WTC11 (cell line): Measurements from ENCODE around the gene CYP39A1. TPM values are rescaled to one million over a fixed set of nuclear protein-coding genes. Genes with fewer than 3 reads are reported as not detected.

Experiments used
- ATAC-seq: fragments of 200-7000 bp; cut with Tn5 transposase; 2 replicates; pipeline ENCODE4 v1.10.0; 2021; ENCODE audit warnings: mild to moderate bottlenecking, moderate library complexity
- CTCF ChIA-PET: fragments of 300-600 bp; sonication (Branson Sonifier 250); formaldehyde crosslinking; loops from one replicate; lab custom pipeline; 2021; ENCODE audit warnings: antibody characterized with exemption; lab: Charles Lee
- POLR2A ChIA-PET: fragments of 350-600 bp; sonication (Branson Sonifier 250); formaldehyde crosslinking; loops from one replicate; lab custom pipeline; 2021; ENCODE audit warnings: antibody characterized with exemption; lab: Charles Lee
- DNase-seq: peaks from one replicate; pipeline ENCODE4 v3.0.0; 2021; ENCODE audit warnings: low spot score
- H3K27ac Mint-ChIP-seq: 2 replicates; pipeline ENCODE4 v1.8.0; 2021; ENCODE audit warnings: mixed read lengths
- H3K27me3 Mint-ChIP-seq: 2 replicates; pipeline ENCODE4 v1.8.0; 2021; ENCODE audit warnings: low read depth, mild to moderate bottlenecking, moderate library complexity, mixed read lengths
- H3K36me3 Mint-ChIP-seq: 2 replicates; pipeline ENCODE4 v1.8.0; 2021; ENCODE audit warnings: mixed read lengths
- H3K4me1 Mint-ChIP-seq: 2 replicates; pipeline ENCODE4 v1.8.0; 2022; ENCODE audit warnings: mixed read lengths
- H3K4me3 Mint-ChIP-seq: 2 replicates; pipeline ENCODE4 v1.8.0; 2021; ENCODE audit warnings: mild to moderate bottlenecking, moderate library complexity, mixed read lengths
- H3K9me3 Mint-ChIP-seq: 2 replicates; pipeline ENCODE4 v1.8.0; 2021; ENCODE audit warnings: mixed read lengths
- ATF1 ChIP-seq: sonication (generic); formaldehyde crosslinking; IDR thresholded peaks from 2 replicates; pipeline ENCODE4 v1.8.1; 2023; ENCODE audit warnings: mild to moderate bottlenecking, moderate library complexity, missing genetic modification reagents
- ETV6 ChIP-seq: sonication (generic); formaldehyde crosslinking; IDR thresholded peaks from 2 replicates; pipeline ENCODE4 v1.8.1; 2022; ENCODE audit warnings: mild to moderate bottlenecking, missing genetic modification reagents
- NR3C1 ChIP-seq: sonication (generic); formaldehyde crosslinking; conservative IDR thresholded peaks from 2 replicates; pipeline ENCODE4 v1.8.1; 2023; ENCODE audit warnings: low read depth, mild to moderate bottlenecking, missing genetic modification reagents
- ZBTB21 ChIP-seq: sonication (generic); formaldehyde crosslinking; IDR thresholded peaks from 2 replicates; pipeline ENCODE4 v1.8.1; 2023; ENCODE audit warnings: mild to moderate bottlenecking, missing genetic modification reagents, borderline replicate concordance
- ZNF219 ChIP-seq: sonication (generic); formaldehyde crosslinking; IDR thresholded peaks from 2 replicates; pipeline ENCODE4 v1.8.0; 2023; ENCODE audit warnings: missing genetic modification reagents, mild to moderate bottlenecking, borderline replicate concordance
- ZNF263 ChIP-seq: sonication (generic); formaldehyde crosslinking; IDR thresholded peaks from 2 replicates; pipeline ENCODE4 v1.8.1; 2022; ENCODE audit warnings: low read depth, mild to moderate bottlenecking, moderate library complexity, missing genetic modification reagents
- total RNA-seq: library from RNA; stranded (reverse); gene quantifications from 3 replicates; pipeline ENCODE4 v1.2.3, GENCODE V29; 2021
- TF ChIP-seq, protein P1 (sequence below): sonication (generic); formaldehyde crosslinking; IDR thresholded peaks from 2 replicates; pipeline ENCODE4 v1.8.1; 2023; ENCODE audit warnings: mild to moderate bottlenecking, moderate library complexity, missing genetic modification reagents
- TF ChIP-seq, protein P2 (sequence below): sonication (generic); formaldehyde crosslinking; IDR thresholded peaks from 2 replicates; pipeline ENCODE4 v1.8.1; 2023; ENCODE audit warnings: mild to moderate bottlenecking, missing genetic modification reagents
- TF ChIP-seq, protein P3 (sequence below): fragments of 250-450 bp; sonication (Bioruptor Pico); IDR thresholded peaks from 2 replicates; pipeline ENCODE4 v1.8.0; 2021; ENCODE audit warnings: mild to moderate bottlenecking
- TF ChIP-seq, protein P4 (sequence below): sonication (generic); formaldehyde crosslinking; IDR thresholded peaks from 2 replicates; pipeline ENCODE4 v1.8.1; 2023; ENCODE audit warnings: mild to moderate bottlenecking, missing genetic modification reagents, moderate library complexity
- TF ChIP-seq, protein P5 (sequence below): sonication (generic); formaldehyde crosslinking; IDR thresholded peaks from 2 replicates; pipeline ENCODE4 v1.8.1; 2022; ENCODE audit warnings: mild to moderate bottlenecking, moderate library complexity, missing genetic modification reagents
- TF ChIP-seq, protein P6 (sequence below): fragments of 250-450 bp; sonication (Bioruptor Pico); IDR thresholded peaks from 2 replicates; pipeline ENCODE4 v1.9.0; 2021; ENCODE audit warnings: moderate library complexity, mild to moderate bottlenecking, inconsistent platforms, borderline replicate concordance

Gene CYP39A1
- total RNA-seq, 1 experiment from 2014 or later = 1.6 TPM

DNA sequence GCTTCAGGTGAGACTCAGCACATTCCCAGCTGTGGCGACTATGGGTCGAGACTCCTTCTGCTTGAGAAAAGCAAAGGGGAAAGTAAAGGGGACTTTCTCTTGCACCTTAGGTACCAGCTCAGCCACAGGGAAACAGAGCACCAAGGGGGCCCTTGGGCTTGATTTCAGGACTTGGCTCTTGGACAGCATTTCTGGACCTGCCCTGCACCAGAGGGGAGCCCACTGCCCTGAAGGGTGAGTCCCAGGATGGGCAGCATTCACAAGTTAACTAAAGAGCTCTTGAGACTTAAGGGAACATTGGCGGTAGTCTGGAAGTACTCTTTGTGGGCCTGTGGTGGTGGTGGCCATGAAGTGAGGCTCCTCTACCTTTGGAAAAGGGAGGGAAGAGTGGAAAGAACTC lies 111.1 kb downstream of the CYP39A1 start:
- ChIA-PET POLR2A (no interaction called here), CTCF (no interaction called here)
- H3K4me1 Mint-ChIP-seq = peaks cover 11% of the 10 kb centered on the region; the same call in 1 of the 2 replicates
- H3K36me3 Mint-ChIP-seq = peaks cover 10% of the 10 kb centered on the region
- H3K27ac Mint-ChIP-seq = no peak overlapping the region
- ATAC-seq = no peak
- H3K9me3 Mint-ChIP-seq = peaks cover 32% of the 10 kb centered on the region
- no peak for TF ChIP-seq ZBTB21 (CRISPR knock-in tag)
- no peak for DNase-seq
- H3K27me3 Mint-ChIP-seq = no peaks in the 10 kb centered on the region
- H3K4me3 Mint-ChIP-seq = no peak overlapping the region

DNA sequence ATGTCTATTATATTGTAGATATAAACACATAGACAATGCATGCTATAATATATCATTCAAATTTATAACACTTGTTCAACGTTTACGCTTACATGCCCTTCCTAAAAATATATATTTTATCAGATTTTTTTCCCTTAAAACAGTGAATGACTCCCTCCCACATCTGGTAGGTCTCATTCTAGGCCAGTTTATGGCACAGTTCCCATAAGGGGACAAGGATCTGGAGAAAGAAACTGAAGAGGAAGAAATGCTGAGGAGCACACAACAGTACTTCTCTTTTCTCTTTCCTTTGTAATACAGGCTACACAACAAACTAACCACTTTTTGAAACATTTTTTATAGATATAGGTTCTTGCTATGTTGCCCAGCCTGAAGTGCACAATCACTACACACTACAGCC lies 112.8 kb downstream of the CYP39A1 start:
- no peak for DNase-seq
- peaks cover 10% of the 10 kb centered on the region for H3K36me3 Mint-ChIP-seq
- TF ChIP-seq ZNF263 = no peak
- TF ChIP-seq, protein P1, sequence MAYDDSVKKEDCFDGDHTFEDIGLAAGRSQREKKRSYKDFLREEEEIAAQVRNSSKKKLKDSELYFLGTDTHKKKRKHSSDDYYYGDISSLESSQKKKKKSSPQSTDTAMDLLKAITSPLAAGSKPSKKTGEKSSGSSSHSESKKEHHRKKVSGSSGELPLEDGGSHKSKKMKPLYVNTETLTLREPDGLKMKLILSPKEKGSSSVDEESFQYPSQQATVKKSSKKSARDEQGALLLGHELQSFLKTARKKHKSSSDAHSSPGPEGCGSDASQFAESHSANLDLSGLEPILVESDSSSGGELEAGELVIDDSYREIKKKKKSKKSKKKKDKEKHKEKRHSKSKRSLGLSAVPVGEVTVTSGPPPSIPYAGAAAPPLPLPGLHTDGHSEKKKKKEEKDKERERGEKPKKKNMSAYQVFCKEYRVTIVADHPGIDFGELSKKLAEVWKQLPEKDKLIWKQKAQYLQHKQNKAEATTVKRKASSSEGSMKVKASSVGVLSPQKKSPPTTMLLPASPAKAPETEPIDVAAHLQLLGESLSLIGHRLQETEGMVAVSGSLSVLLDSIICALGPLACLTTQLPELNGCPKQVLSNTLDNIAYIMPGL (CRISPR knock-in tag) = no peak
- TF ChIP-seq, protein P2, sequence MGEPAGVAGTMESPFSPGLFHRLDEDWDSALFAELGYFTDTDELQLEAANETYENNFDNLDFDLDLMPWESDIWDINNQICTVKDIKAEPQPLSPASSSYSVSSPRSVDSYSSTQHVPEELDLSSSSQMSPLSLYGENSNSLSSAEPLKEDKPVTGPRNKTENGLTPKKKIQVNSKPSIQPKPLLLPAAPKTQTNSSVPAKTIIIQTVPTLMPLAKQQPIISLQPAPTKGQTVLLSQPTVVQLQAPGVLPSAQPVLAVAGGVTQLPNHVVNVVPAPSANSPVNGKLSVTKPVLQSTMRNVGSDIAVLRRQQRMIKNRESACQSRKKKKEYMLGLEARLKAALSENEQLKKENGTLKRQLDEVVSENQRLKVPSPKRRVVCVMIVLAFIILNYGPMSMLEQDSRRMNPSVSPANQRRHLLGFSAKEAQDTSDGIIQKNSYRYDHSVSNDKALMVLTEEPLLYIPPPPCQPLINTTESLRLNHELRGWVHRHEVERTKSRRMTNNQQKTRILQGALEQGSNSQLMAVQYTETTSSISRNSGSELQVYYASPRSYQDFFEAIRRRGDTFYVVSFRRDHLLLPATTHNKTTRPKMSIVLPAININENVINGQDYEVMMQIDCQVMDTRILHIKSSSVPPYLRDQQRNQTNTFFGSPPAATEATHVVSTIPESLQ (CRISPR knock-in tag) = no peak
- TF ChIP-seq, all 79 proteins: peak for 0
- H3K4me1 Mint-ChIP-seq = peaks cover 11% of the 10 kb centered on the region; the same call in 1 of the 2 replicates
- no peak overlapping the region for H3K4me3 Mint-ChIP-seq
- POLR2A ChIA-PET = no interaction called here
- CTCF ChIA-PET = no interaction called here
- no peak for ATAC-seq
- H3K27me3 Mint-ChIP-seq = no peaks in the 10 kb centered on the region
- peaks cover 29% of the 10 kb centered on the region for H3K9me3 Mint-ChIP-seq
- H3K27ac Mint-ChIP-seq = no peak overlapping the region

DNA sequence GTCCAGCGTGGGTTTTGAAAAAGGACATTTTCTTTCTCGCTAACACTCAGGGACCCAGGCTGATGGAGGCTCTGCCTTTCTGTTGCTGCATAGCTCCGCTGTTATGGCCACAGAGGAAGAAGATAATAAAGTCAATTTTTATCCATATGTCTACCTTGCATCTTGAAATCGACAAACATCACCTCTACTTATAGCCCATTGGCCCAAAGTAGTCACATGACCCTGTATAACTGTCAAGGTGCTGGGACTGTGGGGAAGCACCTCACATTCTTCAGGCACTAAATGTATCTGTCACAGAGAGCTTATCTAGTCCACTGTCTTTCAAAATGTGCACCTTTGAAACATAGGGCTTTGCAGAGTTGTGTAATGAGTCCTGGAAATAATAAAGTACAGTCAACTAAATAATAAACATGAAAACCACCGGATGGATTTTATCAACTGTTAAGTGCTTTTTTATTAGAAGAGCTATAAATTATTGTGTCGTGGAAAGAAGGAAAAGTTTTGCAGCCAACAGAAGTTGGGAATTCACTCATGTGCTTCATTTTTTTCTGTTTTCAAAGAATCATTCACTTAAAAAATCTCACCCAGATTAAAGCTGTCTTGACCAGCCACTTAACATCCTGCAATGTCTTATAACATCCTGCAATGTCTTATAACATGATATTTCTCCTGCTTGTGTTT lies 113.7 kb downstream of the CYP39A1 start:
- H3K4me3 Mint-ChIP-seq = no peak overlapping the region
- ChIA-PET CTCF (interaction anchor here (0.5 kb wide), 1 partner anchor 324 kb away, joined by 6 read pairs; no protein-coding TSS in a partner anchor), POLR2A (no interaction called here)
- ATAC-seq (no peak), DNase-seq (no peak)
- no peaks in the 10 kb centered on the region for H3K27me3 Mint-ChIP-seq
- TF ChIP-seq, protein P3, sequence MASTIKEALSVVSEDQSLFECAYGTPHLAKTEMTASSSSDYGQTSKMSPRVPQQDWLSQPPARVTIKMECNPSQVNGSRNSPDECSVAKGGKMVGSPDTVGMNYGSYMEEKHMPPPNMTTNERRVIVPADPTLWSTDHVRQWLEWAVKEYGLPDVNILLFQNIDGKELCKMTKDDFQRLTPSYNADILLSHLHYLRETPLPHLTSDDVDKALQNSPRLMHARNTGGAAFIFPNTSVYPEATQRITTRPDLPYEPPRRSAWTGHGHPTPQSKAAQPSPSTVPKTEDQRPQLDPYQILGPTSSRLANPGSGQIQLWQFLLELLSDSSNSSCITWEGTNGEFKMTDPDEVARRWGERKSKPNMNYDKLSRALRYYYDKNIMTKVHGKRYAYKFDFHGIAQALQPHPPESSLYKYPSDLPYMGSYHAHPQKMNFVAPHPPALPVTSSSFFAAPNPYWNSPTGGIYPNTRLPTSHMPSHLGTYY (CRISPR knock-in tag) = no peak
- TF ChIP-seq, protein P4, sequence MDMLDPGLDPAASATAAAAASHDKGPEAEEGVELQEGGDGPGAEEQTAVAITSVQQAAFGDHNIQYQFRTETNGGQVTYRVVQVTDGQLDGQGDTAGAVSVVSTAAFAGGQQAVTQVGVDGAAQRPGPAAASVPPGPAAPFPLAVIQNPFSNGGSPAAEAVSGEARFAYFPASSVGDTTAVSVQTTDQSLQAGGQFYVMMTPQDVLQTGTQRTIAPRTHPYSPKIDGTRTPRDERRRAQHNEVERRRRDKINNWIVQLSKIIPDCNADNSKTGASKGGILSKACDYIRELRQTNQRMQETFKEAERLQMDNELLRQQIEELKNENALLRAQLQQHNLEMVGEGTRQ (CRISPR knock-in tag) = peak; percentile 69
- TF ChIP-seq, protein P2 (CRISPR knock-in tag) = no peak
- TF ChIP-seq NR3C1 (CRISPR knock-in tag) (no peak), ATF1 (CRISPR knock-in tag) (no peak), ZNF219 (no peak), ETV6 (no peak)
- TF ChIP-seq, protein P5, sequence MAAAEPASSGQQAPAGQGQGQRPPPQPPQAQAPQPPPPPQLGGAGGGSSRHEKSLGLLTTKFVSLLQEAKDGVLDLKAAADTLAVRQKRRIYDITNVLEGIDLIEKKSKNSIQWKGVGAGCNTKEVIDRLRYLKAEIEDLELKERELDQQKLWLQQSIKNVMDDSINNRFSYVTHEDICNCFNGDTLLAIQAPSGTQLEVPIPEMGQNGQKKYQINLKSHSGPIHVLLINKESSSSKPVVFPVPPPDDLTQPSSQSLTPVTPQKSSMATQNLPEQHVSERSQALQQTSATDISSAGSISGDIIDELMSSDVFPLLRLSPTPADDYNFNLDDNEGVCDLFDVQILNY = no peak
- TF ChIP-seq, protein P6, sequence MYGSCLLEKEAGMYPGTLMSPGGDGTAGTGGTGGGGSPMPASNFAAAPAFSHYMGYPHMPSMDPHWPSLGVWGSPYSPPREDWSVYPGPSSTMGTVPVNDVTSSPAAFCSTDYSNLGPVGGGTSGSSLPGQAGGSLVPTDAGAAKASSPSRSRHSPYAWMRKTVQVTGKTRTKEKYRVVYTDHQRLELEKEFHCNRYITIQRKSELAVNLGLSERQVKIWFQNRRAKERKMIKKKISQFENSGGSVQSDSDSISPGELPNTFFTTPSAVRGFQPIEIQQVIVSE (CRISPR knock-in tag) = no peak
- no peak overlapping the region for H3K27ac Mint-ChIP-seq
- H3K36me3 Mint-ChIP-seq = peaks cover 4% of the 10 kb centered on the region
- H3K9me3 Mint-ChIP-seq = peaks cover 26% of the 10 kb centered on the region
- H3K4me1 Mint-ChIP-seq = peaks cover 11% of the 10 kb centered on the region; the same call in 1 of the 2 replicates
